ENCODE measurements around the gene MYL12A. TPM values are rescaled to one million over a fixed set of nuclear protein-coding genes. Genes with fewer than 3 reads are reported as not detected.
A peak's percentile ranks its signal among the peaks of the same experiment; 100 is the strongest.
"Not testable (repeated sequence)": the region's sequence is repeated elsewhere in the genome, so short reads cannot be mapped to it uniquely, and the experiment has no call there.

Gene MYL12A
- total RNA-seq, 1 donor: 475 TPM

- no peaks in the 10 kb centered on the region for H3K9me3 ChIP-seq (ENCODE audit: low read depth, low read length)
- H3K4me1 ChIP-seq (ENCODE audit: insufficient read depth, low read length): peaks cover 60% of the 10 kb centered on the region
- no peaks in the 10 kb centered on the region for H3K27me3 ChIP-seq (ENCODE audit: insufficient read depth, low read length)
- H3K4me3 ChIP-seq (ENCODE audit: low read length): peak overlapping the region; percentile 87
Observed at GRCh38 chr18:3260995-3261372, 13.4 kb downstream of the MYL12A start.

GRCh38 chr18:3261373-3262233 lies 14.0 kb downstream of the MYL12A start, which contains the start of gene MYL12B:
MYL12B (plus strand) TSS chr18:3262133; CDS start chr18:3272899, 10,766 bp downstream.
- H3K4me1 ChIP-seq (ENCODE audit: insufficient read depth, low read length): peaks cover 60% of the 10 kb centered on the region
- H3K9me3 ChIP-seq (ENCODE audit: low read depth, low read length): no peaks in the 10 kb centered on the region
- H3K27me3 ChIP-seq (ENCODE audit: insufficient read depth, low read length): no peaks in the 10 kb centered on the region
- peak within 1 kb of the TSS; percentile 87 for H3K4me3 ChIP-seq (ENCODE audit: low read length)

- peaks cover 59% of the 10 kb centered on the region for H3K4me1 ChIP-seq (ENCODE audit: insufficient read depth, low read length)
- peak overlapping the region; percentile 87 for H3K4me3 ChIP-seq (ENCODE audit: low read length)
- no peaks in the 10 kb centered on the region for H3K9me3 ChIP-seq (ENCODE audit: low read depth, low read length)
- H3K27me3 ChIP-seq (ENCODE audit: insufficient read depth, low read length): no peaks in the 10 kb centered on the region
Observed at GRCh38 chr18:3262234-3263131, 14.9 kb downstream of the MYL12A start.

- Histone ChIP-seq H3K4me3 (ENCODE audit: low read length) (peak overlapping the region; percentile 87), H3K9me3 (ENCODE audit: low read depth, low read length) (no peaks in the 10 kb centered on the region), H3K4me1 (ENCODE audit: insufficient read depth, low read length) (peaks cover 61% of the 10 kb centered on the region), H3K27me3 (ENCODE audit: insufficient read depth, low read length) (no peaks in the 10 kb centered on the region)
Observed at GRCh38 chr18:3263132-3263700, 15.6 kb downstream of the MYL12A start.

GRCh38 chr18:3264362-3264761 lies 16.8 kb downstream of the MYL12A start:
- peaks cover 71% of the 10 kb centered on the region for H3K4me1 ChIP-seq (ENCODE audit: insufficient read depth, low read length)
- no peak overlapping the region for H3K4me3 ChIP-seq (ENCODE audit: low read length)
- H3K9me3 ChIP-seq (ENCODE audit: low read depth, low read length): no peaks in the 10 kb centered on the region
- no peaks in the 10 kb centered on the region for H3K27me3 ChIP-seq (ENCODE audit: insufficient read depth, low read length)

GRCh38 chr18:3265564-3266033 lies 18.0 kb downstream of the MYL12A start:
- H3K4me3 ChIP-seq (ENCODE audit: low read length): no peak overlapping the region
- no peaks in the 10 kb centered on the region for H3K9me3 ChIP-seq (ENCODE audit: low read depth, low read length)
- H3K27me3 ChIP-seq (ENCODE audit: insufficient read depth, low read length): no peaks in the 10 kb centered on the region
- peaks cover 72% of the 10 kb centered on the region for H3K4me1 ChIP-seq (ENCODE audit: insufficient read depth, low read length)

- H3K27me3 ChIP-seq (ENCODE audit: insufficient read depth, low read length): no peaks in the 10 kb centered on the region
- peaks cover 66% of the 10 kb centered on the region for H3K4me1 ChIP-seq (ENCODE audit: insufficient read depth, low read length)
- no peaks in the 10 kb centered on the region for H3K9me3 ChIP-seq (ENCODE audit: low read depth, low read length)
- no peak overlapping the region for H3K4me3 ChIP-seq (ENCODE audit: low read length)
Observed at GRCh38 chr18:3266062-3266608, 18.5 kb downstream of the MYL12A start.

- H3K9me3 ChIP-seq (ENCODE audit: low read depth, low read length): no peaks in the 10 kb centered on the region
- no peak overlapping the region for H3K4me3 ChIP-seq (ENCODE audit: low read length)
- no peaks in the 10 kb centered on the region for H3K27me3 ChIP-seq (ENCODE audit: insufficient read depth, low read length)
- H3K4me1 ChIP-seq (ENCODE audit: insufficient read depth, low read length): peaks cover 60% of the 10 kb centered on the region
Observed at GRCh38 chr18:3268306-3268705, 20.7 kb downstream of the MYL12A start.

GRCh38 chr18:3269241-3269913 lies 21.8 kb downstream of the MYL12A start:
- Histone ChIP-seq H3K4me3 (ENCODE audit: low read length) (no peak overlapping the region), H3K4me1 (ENCODE audit: insufficient read depth, low read length) (peaks cover 50% of the 10 kb centered on the region), H3K27me3 (ENCODE audit: insufficient read depth, low read length) (no peaks in the 10 kb centered on the region), H3K9me3 (ENCODE audit: low read depth, low read length) (no peaks in the 10 kb centered on the region)

- H3K4me1 ChIP-seq (ENCODE audit: insufficient read depth, low read length): peaks cover 47% of the 10 kb centered on the region
- no peak overlapping the region for H3K4me3 ChIP-seq (ENCODE audit: low read length)
- H3K27me3 ChIP-seq (ENCODE audit: insufficient read depth, low read length): no peaks in the 10 kb centered on the region
Observed at GRCh38 chr18:3269914-3270299, 22.3 kb downstream of the MYL12A start.

GRCh38 chr18:3273042-3273441 lies 25.4 kb downstream of the MYL12A start:
- no peaks in the 10 kb centered on the region for H3K9me3 ChIP-seq (ENCODE audit: low read depth, low read length)
- peaks cover 31% of the 10 kb centered on the region for H3K4me1 ChIP-seq (ENCODE audit: insufficient read depth, low read length)
- no peak overlapping the region for H3K4me3 ChIP-seq (ENCODE audit: low read length)
- no peaks in the 10 kb centered on the region for H3K27me3 ChIP-seq (ENCODE audit: insufficient read depth, low read length)

More at GRCh38 chr18:3269914-3270299, 22.3 kb downstream of the MYL12A start:
- H3K9me3 ChIP-seq (ENCODE audit: low read depth, low read length): no peaks in the 10 kb centered on the region

- H3K9me3 ChIP-seq (ENCODE audit: low read depth, low read length); H3K27me3 ChIP-seq (ENCODE audit: insufficient read depth, low read length); H3K4me3 ChIP-seq (ENCODE audit: low read length): not testable (repeated sequence)
- peaks cover 27% of the 10 kb centered on the region for H3K4me1 ChIP-seq (ENCODE audit: insufficient read depth, low read length)
Observed at GRCh38 chr18:3277643-3278213, 30.1 kb downstream of the MYL12A start.

GRCh38 chr18:3279201-3280185 lies 31.9 kb downstream of the MYL12A start:
- Histone ChIP-seq H3K9me3 (ENCODE audit: low read depth, low read length) (no peaks in the 10 kb centered on the region), H3K4me1 (ENCODE audit: insufficient read depth, low read length) (peaks cover 27% of the 10 kb centered on the region), H3K27me3 (ENCODE audit: insufficient read depth, low read length) (no peaks in the 10 kb centered on the region), H3K4me3 (ENCODE audit: low read length) (no peak overlapping the region)
